ENCODE data around the gene ADGRL1.

DNA sequence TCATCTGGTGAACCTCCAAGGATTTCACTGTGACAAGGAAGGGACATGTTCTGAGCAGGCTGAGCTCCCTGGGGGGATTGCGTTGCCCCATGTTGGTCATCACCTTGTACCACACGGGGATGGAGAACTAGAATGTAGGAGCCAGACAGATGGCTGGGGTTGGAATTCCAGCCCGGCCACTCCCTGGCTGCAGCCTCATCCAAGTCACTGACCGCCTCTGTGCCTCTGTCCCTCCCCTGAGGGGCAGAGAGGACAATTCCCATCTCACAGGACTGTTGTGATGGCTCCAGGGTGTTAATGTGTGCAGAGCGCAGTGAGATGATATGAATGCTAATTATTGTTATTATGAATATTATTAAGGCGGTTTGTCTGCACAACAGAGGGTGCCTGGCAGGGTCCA lies 24.1 kb downstream of the ADGRL1 start:
- TF ChIP-seq, protein P1, sequence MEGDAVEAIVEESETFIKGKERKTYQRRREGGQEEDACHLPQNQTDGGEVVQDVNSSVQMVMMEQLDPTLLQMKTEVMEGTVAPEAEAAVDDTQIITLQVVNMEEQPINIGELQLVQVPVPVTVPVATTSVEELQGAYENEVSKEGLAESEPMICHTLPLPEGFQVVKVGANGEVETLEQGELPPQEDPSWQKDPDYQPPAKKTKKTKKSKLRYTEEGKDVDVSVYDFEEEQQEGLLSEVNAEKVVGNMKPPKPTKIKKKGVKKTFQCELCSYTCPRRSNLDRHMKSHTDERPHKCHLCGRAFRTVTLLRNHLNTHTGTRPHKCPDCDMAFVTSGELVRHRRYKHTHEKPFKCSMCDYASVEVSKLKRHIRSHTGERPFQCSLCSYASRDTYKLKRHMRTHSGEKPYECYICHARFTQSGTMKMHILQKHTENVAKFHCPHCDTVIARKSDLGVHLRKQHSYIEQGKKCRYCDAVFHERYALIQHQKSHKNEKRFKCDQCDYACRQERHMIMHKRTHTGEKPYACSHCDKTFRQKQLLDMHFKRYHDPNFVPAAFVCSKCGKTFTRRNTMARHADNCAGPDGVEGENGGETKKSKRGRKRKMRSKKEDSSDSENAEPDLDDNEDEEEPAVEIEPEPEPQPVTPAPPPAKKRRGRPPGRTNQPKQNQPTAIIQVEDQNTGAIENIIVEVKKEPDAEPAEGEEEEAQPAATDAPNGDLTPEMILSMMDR (IDR thresholded peaks at IDR 0.05 in 4 of 5, conservative IDR thresholded peaks at IDR 0.05 in 1 of 5): no peak
- TF ChIP-seq POLR2A (IDR thresholded peaks at IDR 0.05): no peak
